H1 (cell line): ENCODE measurements around the gene SHMT2. TPM values are rescaled to one million over a fixed set of nuclear protein-coding genes. Genes with fewer than 3 reads are reported as not detected.

ENCODE experiments used
- E2F6 ChIP-seq: IDR thresholded peaks from 2 replicates; pipeline ENCODE4 v1.6.1; 2012; ENCODE audit warnings: inconsistent platforms
- polyA plus RNA-seq, 7 experiments: library from polyadenylated mRNA; depleted of rRNA in 3 of 7; stranded (reverse) in 5 of 7; unstranded in 2 of 7; fragments of >200 nt in 5 of 7; fragments of 200-250 nt in 2 of 7; gene quantifications; 1 replicate in 5 of 7; 2 replicates in 1 of 7; 4 replicates in 1 of 7; pipeline versions ENCODE4 v1.2.1 to v1.2.3, GENCODE V29; 2011 to 2013; ENCODE audit warnings: missing spikeins in 2 of 7, mixed read lengths in 2 of 7
- total RNA-seq: library from RNA; stranded (reverse); fragmentation: NEBNext Ultra II Directional; extraction: Animal tissue kit (Norgen Biotek cat#: 25700); gene quantifications from 2 replicates; pipeline ENCODE4 v1.2.1, GENCODE V29; 2021

SHMT2 gene
- total and polyA plus RNA-seq, 2 of the 8 experiments (the other 6 are each of a cell fraction or from before 2014, with no cell fraction given), result 274 to 520 TPM

- TF ChIP-seq E2F6, result peak; percentile 64
Observed at GRCh38 chr12:57239587-57240065, 10.1 kb downstream of the SHMT2 start (continued).
